GM12878 (cell line): Measurements from ENCODE around the gene MT4. TPM values are rescaled to one million over a fixed set of nuclear protein-coding genes. Genes with fewer than 3 reads are reported as not detected.

Source experiments
- ATF7 ChIP-seq: fragments of 450-650 bp; IDR thresholded peaks from 2 replicates; pipeline ENCODE4 v1.6.1; 2016; ENCODE audit warnings: low read depth, mild to moderate bottlenecking
- BHLHE40 ChIP-seq, 2 experiments: fragments of 450-650 bp in 1 of 2; IDR thresholded peaks; 2 replicates each; pipeline ENCODE4 v1.6.1; 2011 to 2017; ENCODE audit warnings: low read depth in 2 of 2, borderline replicate concordance in 1 of 2, improper control_type of control experiment in 1 of 2, low read length in 1 of 2, mild to moderate bottlenecking in 1 of 2
- CBX5 ChIP-seq: sonication (generic); IDR thresholded peaks from 2 replicates; pipeline ENCODE4 v1.6.1; 2016; ENCODE audit warnings: low read depth, moderate library complexity, mild to moderate bottlenecking, inconsistent platforms
- E4F1 ChIP-seq: fragments of 450-650 bp; IDR thresholded peaks from 2 replicates; pipeline ENCODE4 v1.6.1; 2018; ENCODE audit warnings: borderline replicate concordance, mild to moderate bottlenecking; ENCODE audit not compliant: partially characterized antibody
- EP300 ChIP-seq, 2 experiments: fragments of 150-350 bp in 1 of 2; IDR thresholded peaks; 2 replicates each; pipeline ENCODE4 v1.6.1; 2011 to 2012; ENCODE audit warnings: low read depth in 2 of 2, low read length in 2 of 2, borderline replicate concordance in 1 of 2, improper control_type of control experiment in 1 of 2, inconsistent platforms in 1 of 2; ENCODE audit not compliant: control insufficient read depth in 1 of 2
- HDAC2 ChIP-seq: fragments of 200-600 bp; sonication (generic); IDR thresholded peaks from 2 replicates; pipeline ENCODE4 v1.6.1; 2017
- HDGF ChIP-seq: fragments of 450-650 bp; IDR thresholded peaks from 2 replicates; pipeline ENCODE4 v1.6.1; 2016; ENCODE audit warnings: antibody characterized with exemption
- MTA3 ChIP-seq: IDR thresholded peaks from 2 replicates; pipeline ENCODE4 v1.6.1; 2012; ENCODE audit warnings: low read length, inconsistent platforms, borderline replicate concordance
- PML ChIP-seq: IDR thresholded peaks from 2 replicates; pipeline ENCODE4 v1.6.1; 2012; ENCODE audit warnings: low read length, inconsistent platforms
- RELA ChIP-seq: fragments of 450-650 bp; IDR thresholded peaks from 2 replicates; pipeline ENCODE4 v1.8.0; 2014; ENCODE audit warnings: borderline replicate concordance; ENCODE audit not compliant: partially characterized antibody
- RUNX3 ChIP-seq: IDR thresholded peaks from 2 replicates; pipeline ENCODE4 v1.6.1; 2012; ENCODE audit warnings: low read length, inconsistent platforms
- SMC3 ChIP-seq: IDR thresholded peaks from 2 replicates; pipeline ENCODE4 v1.6.1; 2011; ENCODE audit warnings: low read length, improper control_type of control experiment, borderline replicate concordance
- TBL1XR1 ChIP-seq: IDR thresholded peaks from 2 replicates; pipeline ENCODE4 v1.6.1; 2012; ENCODE audit warnings: low read depth, low read length, improper control_type of control experiment
- ZNF622 ChIP-seq: fragments of 450-650 bp; IDR thresholded peaks from 2 replicates; pipeline ENCODE4 v1.6.1; 2017; ENCODE audit warnings: mild to moderate bottlenecking, inconsistent platforms
- ZZZ3 ChIP-seq: IDR thresholded peaks from 2 replicates; pipeline ENCODE4 v1.6.1; 2011; ENCODE audit warnings: low read depth; ENCODE audit not compliant: control insufficient read depth, insufficient read length
- polyA plus RNA-seq, 11 experiments: library from polyadenylated mRNA; depleted of rRNA in 4 of 11; unstranded in 6 of 11; stranded (reverse) in 5 of 11; fragments of >200 nt; fragmentation: Nextera tagmentation in 4 of 11; fragmentation: Illumina TruSeq in 1 of 11; extraction: Ambion mirVana in 4 of 11; extraction: Trizol in 1 of 11; gene quantifications; 1 replicate in 1 of 11; 2 replicates in 10 of 11; pipeline versions ENCODE4 v1.2.1 to v1.2.3, GENCODE V29; 2011 to 2016; ENCODE audit warnings: inconsistent platforms in 2 of 11, missing spikeins in 2 of 11, low read depth in 1 of 11
- total RNA-seq, 4 experiments: library from RNA; depleted of rRNA in 3 of 4; stranded (reverse); fragments of >200 nt in 3 of 4; fragmentation: Illumina TruSeq in 1 of 4; extraction: Trizol in 1 of 4; gene quantifications; 2 replicates each; pipeline versions ENCODE4 v1.2.1 to v1.2.3, GENCODE V29; 2013 to 2021

MT4 gene
- total and polyA plus RNA-seq, 10 of the 15 experiments (the other 5 are each of a cell fraction or from before 2014, with no cell fraction given): not detected

GRCh38 chr16:56610017-56610608, 45.2 kb downstream of the MT4 start (continued):
- TF ChIP-seq ZZZ3 (no peak), HDGF (peak; percentile 64; the same call in 1 of the 2 replicates), TBL1XR1 (no peak), SMC3 (0 out of 2 replicates have a peak, but pooled peaks have one; percentile 12), E4F1 (no peak), CBX5 (no peak), EP300 (IDR thresholded peaks at IDR 0.05; ENCODE audit: borderline replicate concordance in 1 of 2, control insufficient read depth in 1 of 2, low read depth in 2 of 2, low read length in 2 of 2) (peak in 1 of 2 experiments; percentile 46; a peak in 1 of 4 replicates), BHLHE40 (IDR thresholded peaks at IDR 0.05; ENCODE audit: borderline replicate concordance in 1 of 2, low read depth in 2 of 2, low read length in 1 of 2) (peak; percentile 20 to 53; a peak in 2 of 4 replicates), ATF7 (peak; percentile 46; the same call in 1 of the 2 replicates), ZNF622 (no peak), RUNX3 (no peak; the same call in 1 of the 2 replicates), MTA3 (peak; percentile 45; the same call in 1 of the 2 replicates), PML (peak; percentile 36; the same call in 1 of the 2 replicates), RELA (peak; percentile 95), HDAC2 (no peak)
- TF ChIP-seq, all 136 proteins: peak for 26
